Testis (tissue), 2 donors: ENCODE measurements around the gene CFAP20DC.

Experiments used
- CTCF ChIP-seq, 3 experiments: fragments of 450-650 bp in 2 of 3; fragments of 200-600 bp in 1 of 3; sonication (generic) in 1 of 3; IDR thresholded peaks; one replicate each; pipeline ENCODE4 v1.5.1; 2016 to 2019; ENCODE audit warnings: antibody characterized with exemption in 3 of 3, mild to moderate bottlenecking in 2 of 3, moderate library complexity in 1 of 3
- POLR2A ChIP-seq: fragments of 450-650 bp; IDR thresholded peaks from one replicate; pipeline ENCODE4 v1.6.1; 2017; ENCODE audit warnings: antibody characterized with exemption, mild to moderate bottlenecking, moderate library complexity

- TF ChIP-seq CTCF (IDR thresholded peaks at IDR 0.05): no peak
- TF ChIP-seq POLR2A: no peak
These were observed 256.8 kb downstream of the CFAP20DC start for GRCh38 chr3:58792921-58793451.
